GM18951 (cell line): ENCODE data around the gene BCO1.

Experiments
- POLR2A ChIP-seq: IDR thresholded peaks from 4 replicates; pipeline ENCODE4 v1.6.1; 2011; ENCODE audit warnings: mild to moderate bottlenecking; ENCODE audit not compliant: insufficient read length, insufficient read depth; ENCODE audit errors: extremely low read depth
- in situ Hi-C: fragments of 300-500 bp; cut with MboI; formaldehyde crosslinking; loops from one replicate; pipeline ENCODE4 v1.12.0; 2022; ENCODE audit warnings: low sequenced_read_pairs, mixed read lengths, inconsistent platforms; ENCODE audit not compliant: unreplicated experiment

Gene BCO1

DNA sequence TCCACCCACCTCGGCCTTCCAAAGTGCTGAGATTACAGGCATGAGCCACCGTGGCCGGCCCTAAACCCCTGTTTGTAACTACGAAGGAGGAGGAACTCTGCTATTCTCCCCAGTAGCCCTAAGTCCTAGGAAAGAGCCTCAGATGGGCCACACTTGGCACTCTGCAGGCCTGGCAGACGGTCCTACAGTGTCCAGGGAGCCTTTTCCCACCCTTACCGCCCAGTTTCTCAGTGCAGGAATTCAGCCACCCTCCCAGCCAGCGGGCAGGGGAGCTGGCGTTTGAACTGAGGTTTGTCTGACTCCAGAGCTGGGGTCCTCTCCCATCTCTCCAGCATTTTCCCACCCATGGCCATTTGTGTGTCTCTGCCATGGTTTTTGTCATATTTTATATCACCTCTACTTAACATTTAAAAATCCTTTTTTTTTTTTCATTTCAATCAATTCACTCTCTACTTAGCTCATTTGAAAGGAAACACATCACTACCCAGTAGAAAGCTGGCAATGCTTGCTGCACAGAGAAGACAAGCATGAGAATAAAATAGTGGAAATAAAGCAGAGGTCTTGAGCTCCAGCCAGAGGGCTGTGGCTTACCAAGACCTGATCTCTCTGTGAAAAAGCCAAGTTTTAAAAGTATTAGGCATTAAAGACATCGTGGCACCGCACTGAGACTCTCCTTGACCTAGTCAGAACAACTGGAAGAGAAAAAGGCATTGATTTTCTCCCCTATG lies 34.9 kb downstream of the BCO1 start:
- in situ Hi-C loops, result no loop called here
- TF ChIP-seq POLR2A, result no peak

DNA sequence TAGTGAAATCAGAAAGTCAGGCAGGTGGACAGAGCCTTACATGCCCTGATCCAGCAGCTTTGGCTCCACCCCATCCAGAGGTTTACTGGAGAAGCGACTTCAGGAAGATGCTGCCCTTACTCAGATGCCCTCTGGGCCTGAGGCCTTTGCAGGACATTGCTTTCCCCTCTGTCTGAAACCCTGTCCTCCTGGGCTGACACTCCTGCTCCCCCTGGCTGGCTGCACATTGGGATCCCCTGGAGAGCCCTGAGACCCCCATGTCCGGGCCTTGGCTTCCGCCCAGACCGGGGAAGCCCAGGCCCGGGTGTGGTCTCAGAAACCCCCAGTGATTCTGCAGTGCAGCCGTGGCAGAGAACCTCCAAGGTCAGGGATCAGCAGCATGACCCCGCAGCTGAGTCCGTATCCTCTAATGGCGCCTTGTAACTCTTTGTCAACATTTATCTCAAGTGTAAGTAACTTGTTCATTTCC lies 36.6 kb downstream of the BCO1 start:
- in situ Hi-C loops, result no loop called here
- TF ChIP-seq POLR2A, result no peak

DNA sequence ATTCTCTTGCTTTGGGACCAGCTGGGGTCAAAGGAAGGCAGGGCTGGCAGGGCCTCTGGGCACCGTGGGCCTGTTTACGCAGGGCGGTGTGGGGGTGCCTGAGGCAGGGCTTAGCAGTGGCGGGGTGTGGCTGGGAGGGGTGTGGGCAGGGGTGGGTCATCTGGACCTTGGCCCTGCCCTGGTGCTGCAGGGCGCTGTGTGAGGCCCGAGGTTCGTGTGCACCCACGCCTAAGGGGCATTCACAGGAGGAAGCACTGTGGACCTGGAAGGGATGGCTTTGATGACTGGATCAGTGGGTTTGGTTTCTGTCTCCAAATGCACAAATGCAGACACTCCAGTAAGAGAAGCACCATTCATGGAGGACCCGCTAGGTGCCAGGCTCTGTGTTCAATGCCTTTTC lies 37.3 kb downstream of the BCO1 start:
- in situ Hi-C loops, result no loop called here
- TF ChIP-seq POLR2A, result no peak

- no peak for TF ChIP-seq POLR2A
- in situ Hi-C loops, result no loop called here
These were observed 37.8 kb downstream of the BCO1 start for GRCh38 chr16:81276323-81276722.

DNA sequence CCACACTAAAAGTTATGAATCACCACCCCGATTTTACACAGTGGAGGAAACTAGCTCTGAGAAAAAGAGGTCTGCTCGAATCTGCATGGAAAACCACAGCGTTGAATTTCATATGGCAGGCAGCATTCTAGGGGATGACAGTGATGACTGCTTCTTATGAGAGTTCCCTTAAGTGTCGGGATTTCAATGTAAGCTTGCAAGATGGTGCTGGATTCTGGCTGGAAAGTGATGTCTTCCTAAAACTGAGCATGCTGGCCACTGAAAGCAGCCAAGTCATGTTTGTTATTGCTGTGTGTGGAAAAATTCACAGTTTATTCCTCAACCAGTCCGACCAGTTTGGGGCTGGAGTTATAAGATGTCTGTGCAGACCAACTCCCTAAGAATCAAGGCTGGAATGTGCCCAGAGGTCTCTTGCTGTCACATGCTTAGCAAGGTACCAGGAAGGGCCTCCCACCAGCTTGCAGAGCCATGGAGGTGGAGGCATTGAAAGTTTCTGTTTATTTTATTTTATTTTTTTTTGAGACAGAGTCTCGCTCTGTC lies 39.1 kb downstream of the BCO1 start:
- in situ Hi-C loops, result no loop called here
- no peak for TF ChIP-seq POLR2A

- in situ Hi-C loops, result no loop called here
- no peak for TF ChIP-seq POLR2A
These were observed 40.0 kb downstream of the BCO1 start for GRCh38 chr16:81278526-81278925.

- TF ChIP-seq POLR2A, result no peak
- in situ Hi-C loops, result no loop called here
These were observed 40.9 kb downstream of the BCO1 start for GRCh38 chr16:81279392-81279791.

DNA sequence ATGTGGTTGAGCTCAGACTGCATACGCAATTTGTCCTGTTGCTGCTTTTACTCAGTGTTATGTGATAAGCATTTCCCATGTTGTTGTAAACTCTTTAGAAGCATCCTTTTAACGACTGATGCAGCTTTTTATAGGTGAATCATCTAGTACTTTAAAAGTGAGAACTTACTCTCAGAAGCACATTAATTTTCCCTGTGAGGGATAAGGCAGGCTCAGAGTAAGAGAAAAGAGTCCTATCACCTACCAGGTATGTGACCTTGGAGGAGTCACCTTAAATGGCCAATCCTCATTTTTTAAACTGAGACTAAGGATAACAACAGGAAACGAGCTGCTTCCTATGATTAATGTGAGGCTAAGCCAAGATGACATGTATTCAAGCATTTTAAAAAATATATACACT lies 41.9 kb downstream of the BCO1 start:
- in situ Hi-C loops, result no loop called here
- no peak for TF ChIP-seq POLR2A

GRCh38 chr16:81283044-81283443 lies 44.6 kb downstream of the BCO1 start:
- no peak for TF ChIP-seq POLR2A
- in situ Hi-C loops, result no loop called here

- in situ Hi-C loops, result no loop called here
- TF ChIP-seq POLR2A, result no peak
These were observed 46.6 kb downstream of the BCO1 start for GRCh38 chr16:81284995-81285600.

- in situ Hi-C loops, result no loop called here
These were observed 47.7 kb downstream of the BCO1 start for GRCh38 chr16:81286190-81286589.

GRCh38 chr16:81291117-81291516 lies 52.6 kb downstream of the BCO1 start:
- no peak for TF ChIP-seq POLR2A
- in situ Hi-C loops, result no loop called here

More at GRCh38 chr16:81286190-81286589, 47.7 kb downstream of the BCO1 start:
- TF ChIP-seq POLR2A, result no peak

GRCh38 chr16:81292936-81293335 lies 54.4 kb downstream of the BCO1 start:
- in situ Hi-C loops, result no loop called here
- no peak for TF ChIP-seq POLR2A
